ENCODE measurements around the gene SOX1.

SOX1 gene

DNA sequence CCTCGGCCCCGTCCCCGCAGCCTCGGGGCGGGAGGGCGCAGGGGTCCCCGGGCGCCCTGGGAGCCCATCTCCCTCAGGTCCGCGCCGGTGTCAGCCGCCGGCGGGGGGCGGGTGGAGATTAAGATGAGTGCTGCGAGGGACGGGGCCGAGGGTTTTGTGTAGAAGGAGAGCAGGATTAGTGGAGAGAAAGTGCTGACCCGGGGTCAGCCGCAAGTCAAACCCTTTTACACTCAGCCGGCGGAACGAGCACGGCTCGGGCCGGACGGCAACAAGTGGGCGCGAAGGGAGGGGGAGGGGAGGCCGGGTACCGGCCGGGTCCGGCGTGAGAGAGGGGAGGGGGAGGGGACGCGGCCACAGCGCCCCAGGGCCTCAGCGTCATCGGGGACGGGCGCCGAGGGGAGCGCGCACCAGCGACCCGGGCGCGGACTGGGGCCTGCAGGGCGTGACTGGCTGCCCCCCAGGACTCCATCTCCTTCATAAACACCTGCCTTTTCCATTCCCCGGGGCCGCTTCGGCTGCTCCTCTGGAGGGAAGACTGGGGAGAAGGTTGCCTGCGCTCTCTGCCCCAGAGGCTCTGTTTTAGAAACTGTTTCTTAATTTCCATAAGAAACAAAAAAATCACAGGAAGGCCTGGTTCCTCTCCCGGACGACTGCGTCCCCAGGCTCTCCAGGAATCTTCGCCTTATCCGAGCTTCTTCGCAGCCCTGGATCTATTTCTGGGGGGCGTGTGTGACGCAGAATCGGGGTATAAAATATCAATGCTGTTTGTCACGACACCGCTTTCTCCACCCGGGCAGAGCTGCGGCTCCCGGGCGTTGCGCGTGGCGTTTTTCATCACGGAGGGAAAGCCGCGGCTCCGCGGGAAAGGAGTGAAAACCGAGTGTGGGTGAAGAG is 6.5 kb downstream of the SOX1 start:
- DNase-seq: peak; percentile 9

DNA sequence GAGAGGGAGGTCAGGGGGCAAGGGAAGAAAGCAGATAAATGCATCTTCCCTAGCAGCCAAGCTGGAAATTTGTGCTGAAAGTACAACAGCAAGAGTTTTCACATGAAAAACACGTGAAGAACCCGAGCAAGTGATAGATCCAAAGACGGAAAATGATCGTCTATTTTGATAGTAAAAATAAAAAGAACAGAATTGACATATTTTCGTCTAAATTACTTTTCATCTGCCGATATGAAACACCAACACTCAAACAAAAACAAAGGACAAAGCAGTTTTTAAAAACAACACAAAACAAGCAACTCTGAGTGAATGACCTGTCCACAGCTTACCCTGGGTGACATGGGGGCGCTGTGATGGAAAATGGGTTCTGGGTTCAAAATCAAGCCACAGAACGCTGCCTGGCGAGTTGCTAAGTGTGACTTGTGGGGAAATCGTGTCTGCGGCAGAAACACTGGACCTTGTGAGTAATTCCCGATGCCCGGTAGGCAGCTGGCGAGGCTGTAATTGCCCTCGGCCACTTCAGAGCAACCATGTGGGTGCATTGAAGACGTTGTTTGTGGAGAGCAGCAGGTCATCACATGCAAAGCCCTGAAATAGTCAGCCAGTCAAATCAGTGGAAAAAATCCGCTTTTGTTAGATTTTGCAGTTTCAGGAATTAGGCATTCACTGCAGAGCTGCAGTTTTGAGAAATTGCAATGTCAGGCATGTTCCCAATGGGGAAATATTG is 7.4 kb downstream of the SOX1 start:
- DNase-seq: peak; percentile 3

DNA sequence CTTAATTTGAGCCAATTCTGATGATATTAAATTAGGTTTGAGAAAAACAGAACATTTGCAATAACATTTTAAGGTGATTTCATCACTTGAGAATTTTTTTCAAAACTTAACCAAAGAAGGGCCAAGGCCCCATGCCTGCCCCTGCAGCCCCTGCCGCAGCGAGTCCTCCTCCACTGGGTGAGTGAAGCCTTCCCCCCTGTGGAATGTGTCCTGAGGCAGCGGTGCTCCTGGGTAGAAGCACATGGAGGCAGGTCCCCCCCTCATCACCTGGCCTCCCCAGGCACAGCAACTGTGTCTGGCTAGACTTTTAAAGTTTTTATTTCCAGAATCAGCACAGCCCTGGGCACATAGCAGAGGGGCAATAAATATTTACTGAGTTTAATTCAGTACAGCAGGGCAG is 10.8 kb downstream of the SOX1 start:
- no peak for DNase-seq

DNA sequence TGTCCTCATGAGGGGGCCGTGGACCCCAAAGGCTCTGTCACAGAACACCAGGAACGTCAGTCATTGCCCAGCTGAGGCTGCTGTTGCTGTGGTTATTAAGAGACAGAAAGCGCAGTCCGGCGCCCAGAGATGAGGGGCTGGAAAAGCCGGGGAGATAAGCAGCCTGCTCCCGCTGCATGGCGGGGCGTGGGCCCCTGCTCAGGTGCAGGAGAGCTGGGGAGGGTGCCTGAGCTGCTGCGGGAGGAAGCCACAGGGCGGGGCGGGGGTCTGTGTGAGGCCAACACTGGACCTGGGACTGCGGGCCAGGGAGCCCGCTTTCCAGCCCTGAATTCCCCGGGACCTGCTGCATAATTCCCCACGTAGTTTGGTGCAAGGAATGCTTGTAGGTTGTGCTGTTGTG is 11.3 kb downstream of the SOX1 start:
- no peak for DNase-seq

DNA sequence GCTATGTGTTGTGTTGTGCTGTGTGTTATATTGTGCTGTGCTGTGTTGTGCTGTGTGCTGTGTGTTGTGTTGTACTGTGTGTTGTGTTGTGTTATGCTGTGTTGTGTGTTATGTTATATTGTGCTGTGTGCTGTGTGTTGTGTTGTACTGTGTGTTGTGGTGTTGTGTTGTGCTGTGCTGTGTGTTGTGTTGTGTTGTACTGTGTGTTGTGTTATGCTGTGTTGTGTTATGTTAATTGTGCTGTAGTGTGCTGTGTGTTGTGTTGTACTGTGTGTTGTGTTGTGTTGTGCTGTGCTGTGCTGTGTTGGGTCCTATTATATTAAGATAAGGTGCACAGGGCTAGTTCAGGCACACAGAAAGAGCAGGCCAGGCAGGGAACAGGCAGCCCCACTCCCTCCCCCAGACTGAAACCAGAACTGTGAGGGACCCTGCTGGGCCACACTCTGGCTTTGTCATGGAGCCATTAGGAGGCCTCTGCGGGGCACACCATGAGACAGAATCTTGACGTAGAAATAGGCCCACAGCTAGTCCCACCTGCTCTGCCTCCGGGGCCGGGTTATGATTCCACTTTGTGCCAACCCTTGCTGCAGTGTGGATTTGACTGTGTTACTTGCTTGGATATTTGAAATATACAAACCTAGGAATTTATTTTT is 12.1 kb downstream of the SOX1 start:
- DNase-seq: peak; percentile 19

DNA sequence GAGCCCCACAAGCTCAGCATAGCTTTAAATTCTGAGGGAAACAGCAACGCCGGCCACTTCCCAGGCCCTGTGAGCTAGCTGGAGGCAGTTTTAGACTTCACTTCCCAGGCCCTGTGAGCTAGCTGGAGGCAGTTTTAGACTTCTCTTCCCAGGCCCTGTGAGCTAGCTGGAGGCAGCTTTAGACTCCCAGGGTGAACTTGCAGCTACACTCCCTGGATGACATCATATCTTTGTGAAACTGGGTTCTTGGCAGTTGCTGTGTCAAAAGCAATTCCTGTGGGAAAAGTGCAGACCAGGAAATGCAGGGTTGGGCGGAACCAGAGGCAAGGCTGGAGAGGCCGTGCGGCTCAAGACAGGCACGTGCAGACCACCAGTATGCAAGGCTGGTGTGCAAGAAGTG is 12.7 kb downstream of the SOX1 start:
- DNase-seq: no peak

DNA sequence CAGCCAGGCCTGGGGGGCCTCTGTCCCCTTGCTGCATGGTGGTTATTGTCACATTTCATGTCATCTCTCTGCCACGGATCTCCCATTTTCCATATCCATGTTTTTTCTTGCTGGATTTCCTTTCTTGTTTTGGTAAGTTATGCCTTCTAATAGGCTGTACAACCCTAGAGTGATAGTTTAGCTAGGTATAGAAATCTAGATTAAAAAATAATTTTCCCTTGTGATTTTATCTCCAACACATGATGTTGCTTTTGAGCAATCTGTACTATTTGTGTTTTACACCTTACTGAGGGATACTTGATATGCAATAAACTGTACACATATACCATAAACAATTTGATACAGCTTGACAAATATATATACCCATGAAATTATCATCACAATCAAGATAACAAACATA is 17.0 kb downstream of the SOX1 start:
- DNase-seq: no peak

DNA sequence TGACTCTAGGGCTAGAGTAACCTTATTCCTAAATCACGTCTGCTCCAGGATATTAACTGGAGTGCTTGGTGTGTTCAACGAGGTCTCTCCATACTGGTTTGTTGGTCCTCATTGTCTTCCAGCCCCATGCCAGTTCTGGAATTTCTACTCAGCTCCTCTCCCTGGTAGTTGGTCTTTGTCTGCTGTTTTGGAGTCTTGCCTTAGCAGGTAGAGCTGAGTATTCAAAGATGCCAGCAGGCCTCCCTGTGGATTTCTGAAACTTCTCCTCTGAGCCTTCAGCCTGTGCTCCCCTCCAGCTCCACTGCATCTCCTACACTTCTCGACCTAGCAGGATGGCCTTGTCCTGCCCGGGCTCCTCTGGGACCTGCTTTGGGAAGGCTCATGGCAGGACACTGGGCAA is 25.5 kb downstream of the SOX1 start:
- DNase-seq: no peak

DNA sequence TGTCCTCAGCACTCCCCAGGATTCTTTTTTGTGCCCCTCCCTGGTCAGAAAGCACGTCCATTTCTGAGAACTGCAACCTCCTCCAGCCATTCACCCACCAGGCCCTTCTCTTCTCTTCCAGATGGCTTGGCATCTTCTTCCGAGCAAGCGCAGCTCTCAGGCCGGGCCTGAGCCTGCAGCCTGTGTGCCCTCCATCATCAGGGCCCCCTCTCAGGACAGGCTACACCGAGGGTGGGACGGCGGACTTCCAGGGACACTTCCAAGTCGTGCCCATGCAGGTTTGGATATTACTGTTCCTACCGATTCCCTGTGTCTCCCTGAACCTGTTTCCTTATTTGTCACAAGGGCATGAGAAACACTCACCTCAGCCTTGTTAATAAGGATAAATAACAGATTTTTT is 28.4 kb downstream of the SOX1 start:
- no peak for DNase-seq

DNA sequence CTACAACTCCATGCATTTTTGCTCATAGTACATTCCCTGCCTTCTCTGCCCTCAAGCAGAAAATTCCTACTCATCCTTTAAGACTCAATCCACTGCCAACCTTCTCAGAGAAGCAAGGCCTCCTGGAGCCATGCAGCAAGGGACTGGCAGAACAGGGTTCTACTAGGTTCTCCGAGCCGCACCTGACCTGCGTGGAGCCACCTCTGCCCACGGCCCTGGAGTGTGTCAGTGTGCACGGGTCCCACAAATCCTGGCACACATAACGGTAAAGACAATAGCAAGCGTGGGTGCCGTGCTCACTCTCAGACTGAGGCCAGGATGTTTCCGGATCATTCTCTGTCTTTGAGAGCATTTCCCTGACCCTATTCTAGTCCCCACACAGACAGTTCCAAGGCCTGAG is 30.0 kb downstream of the SOX1 start:
- DNase-seq: no peak

DNA sequence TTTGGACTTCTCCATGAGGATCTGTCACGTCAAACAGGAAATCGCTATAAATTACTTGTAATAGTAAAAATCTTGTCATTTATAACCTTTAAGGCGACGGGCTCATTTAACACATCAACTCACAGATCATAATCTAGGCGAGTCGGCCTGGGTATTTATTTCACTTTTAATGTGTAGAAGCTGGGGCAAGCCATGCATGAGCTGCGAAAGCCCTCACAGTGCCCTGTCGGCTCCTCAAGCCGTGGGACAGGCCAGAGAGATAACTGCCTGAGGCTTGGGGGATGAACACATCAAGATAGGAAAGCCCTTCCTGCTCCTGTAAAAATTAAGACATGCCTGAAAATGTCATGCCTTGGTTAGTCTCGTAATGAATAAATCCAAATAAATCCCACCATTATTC is 30.8 kb downstream of the SOX1 start:
- DNase-seq: no peak

DNA sequence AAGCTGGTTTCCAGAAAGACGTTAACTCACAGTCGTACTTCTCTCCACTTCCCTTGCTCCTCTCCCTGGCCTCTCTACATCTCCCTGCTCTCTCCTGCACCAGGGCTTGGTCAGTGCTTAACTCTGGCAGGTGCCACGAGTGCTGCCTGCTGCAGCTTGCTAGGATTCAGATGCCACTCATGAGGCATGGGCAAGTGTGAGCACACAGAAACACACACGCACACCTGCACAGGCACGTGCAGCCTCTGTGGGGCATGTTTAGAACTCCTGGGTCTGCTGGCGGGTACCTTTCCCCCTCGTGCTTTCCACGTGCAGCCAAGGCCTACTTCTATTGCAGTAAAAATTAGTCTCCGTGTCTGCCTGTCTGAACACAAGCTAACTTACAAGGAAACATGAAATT is 31.8 kb downstream of the SOX1 start:
- DNase-seq: no peak

DNA sequence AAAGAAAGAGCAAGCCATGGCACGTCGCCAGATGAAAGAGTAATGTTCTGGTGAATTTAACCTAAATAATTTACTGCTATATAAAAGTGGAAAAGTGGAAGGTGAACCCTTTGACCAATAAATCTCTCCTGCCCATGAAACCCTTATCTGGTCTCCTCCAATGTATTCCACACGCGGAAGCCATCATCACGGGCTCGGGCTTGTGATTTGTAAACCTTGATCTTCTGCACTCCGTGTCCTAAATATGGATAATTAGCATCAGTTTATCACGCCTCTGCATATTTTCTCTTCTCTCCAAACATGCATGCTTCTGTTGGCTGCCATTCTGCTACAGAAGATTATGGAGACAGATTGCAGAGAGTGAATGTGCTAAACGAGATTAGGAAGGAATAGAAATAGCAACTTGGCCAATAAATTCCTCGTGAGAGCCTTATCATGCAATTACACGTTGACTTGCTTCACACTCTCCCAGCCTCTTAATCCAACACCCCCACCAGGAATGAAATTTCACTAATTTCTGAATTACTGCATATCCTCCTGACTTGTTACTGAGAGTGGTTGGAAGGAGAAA is 34.5 kb downstream of the SOX1 start:
- DNase-seq: no peak

DNA sequence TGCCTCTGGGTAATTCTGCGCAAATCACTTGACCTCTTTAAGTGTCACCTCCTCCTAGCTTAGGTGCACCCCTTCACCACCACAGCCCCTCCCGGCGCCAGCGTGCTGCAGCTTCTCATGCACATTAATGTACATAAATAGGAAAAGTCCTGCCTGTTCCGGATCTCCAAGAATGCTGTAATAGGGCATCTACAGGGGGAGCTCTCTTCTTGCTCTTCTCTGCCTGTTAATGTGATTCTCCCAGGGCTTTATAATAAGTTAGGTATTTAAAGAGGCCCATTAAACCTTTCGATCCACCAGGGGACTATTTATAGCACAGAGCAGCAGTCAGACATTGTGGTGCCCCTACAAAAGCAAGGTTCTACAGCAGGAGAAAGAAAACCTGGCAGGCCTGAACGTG is 35.3 kb downstream of the SOX1 start:
- DNase-seq: peak; percentile 86

DNA sequence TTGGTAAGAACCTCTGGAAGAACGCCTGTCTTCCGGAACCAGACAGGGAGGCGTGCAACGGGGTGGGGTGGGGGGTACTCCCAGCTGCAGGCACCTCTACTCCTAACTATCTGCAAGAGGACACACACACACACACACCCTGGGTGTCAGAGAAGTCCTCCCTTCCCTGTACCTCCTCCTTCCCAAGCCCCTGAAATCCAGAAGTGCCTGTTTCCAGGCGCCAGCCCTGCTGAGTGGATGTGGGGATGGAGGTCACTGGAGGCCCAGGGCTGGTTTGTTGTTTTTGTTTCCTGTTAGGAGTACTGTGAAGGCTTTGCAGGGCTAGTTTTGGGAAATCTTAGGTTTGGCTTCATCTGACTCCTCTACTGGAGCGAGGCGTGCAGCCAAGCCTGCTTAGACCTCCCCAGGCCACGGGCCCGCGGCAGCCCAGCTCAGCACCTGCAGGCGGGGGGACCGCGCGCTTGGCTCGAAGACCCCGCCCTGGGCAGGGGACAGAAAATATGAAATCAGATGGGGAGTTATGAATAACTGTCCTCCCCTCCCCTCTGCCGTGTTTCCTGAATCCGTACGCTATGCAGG is 36.4 kb downstream of the SOX1 start:
- no peak for DNase-seq

DNA sequence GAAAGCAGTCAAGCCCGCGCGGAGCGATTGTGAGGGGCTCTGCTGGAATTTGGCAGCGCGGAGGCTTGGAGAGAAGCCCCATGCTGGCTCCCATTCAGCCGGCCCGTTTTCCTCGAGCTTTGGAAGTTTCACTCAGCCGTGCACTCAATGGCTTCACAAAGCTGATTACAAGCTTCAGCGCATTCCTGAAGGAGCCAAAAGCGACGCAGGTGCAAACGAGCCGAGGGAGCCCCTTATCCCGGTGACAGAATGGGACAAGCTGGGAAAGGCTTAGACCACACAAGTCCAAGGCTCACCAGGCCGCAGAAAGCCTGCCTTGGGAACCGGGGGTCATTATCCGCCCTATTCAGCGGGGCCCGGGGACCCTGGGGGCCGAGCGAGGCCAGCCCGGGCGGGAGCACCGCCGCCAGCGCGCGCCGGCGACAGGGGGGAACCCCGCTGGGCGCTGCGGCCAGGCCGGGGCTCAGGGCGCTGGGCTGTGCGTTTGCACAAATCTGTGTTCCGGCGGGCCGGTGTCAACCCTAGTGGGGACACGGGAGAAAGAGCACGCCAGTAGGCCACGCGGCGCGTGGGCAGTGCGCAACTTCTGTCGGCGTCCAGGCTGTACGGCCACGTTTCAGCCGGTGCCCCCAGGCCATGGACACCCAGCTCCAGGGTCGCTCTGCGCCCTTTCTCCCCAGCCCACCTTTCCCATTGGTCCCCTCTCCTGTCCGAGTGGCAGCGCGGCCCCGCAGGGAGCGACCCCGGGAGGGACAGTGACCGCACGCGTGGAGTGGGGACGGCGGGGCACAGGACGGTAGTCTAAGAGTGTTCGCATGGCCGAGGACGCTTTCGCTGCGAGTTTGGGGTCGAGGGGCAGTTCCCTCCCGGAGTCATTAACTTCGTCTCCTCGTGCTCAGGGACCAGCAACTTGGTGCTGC is 37.3 kb downstream of the SOX1 start:
- DNase-seq: no peak

DNA sequence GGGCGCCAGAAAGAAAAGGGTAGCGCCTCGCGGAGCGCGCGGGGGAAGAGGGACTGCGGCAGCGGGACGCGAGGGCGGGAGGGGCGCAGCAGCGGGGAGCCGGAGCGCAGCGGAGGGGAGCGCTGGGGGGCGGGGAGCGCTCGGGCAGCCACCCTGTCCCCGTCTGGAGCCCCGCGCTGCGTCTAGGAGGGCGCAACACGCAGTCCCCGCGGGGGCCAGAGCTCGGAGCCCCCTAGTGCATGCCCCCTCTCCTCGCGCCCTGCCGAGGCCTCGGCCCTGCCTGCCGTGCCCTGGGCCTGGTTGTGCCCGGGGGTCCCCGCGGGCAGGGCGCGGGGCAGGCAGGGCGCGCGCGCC is 37.9 kb downstream of the SOX1 start:
- DNase-seq: no peak

DNA sequence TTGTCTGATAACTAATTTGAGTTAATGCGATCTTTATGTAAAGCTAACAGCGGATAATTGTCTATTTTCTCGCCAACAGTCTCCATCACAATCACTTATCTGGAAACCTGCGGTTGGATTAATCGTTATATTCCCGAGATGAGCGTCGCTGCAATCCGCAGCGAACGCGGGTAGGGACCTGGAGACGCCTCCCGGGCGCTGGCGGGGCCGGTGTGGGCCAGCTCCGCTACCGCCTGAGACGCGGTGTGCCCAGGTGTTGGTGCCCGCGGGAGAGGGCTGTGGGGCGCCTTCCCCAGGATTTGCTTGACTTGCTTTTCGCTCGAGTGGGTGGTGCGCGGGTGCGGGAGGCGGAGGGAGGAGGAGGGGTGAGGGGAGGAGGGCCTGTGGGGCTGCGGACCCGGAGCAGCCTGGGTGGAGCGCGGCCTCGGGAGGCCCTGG is 38.3 kb downstream of the SOX1 start:
- no peak for DNase-seq

DNA sequence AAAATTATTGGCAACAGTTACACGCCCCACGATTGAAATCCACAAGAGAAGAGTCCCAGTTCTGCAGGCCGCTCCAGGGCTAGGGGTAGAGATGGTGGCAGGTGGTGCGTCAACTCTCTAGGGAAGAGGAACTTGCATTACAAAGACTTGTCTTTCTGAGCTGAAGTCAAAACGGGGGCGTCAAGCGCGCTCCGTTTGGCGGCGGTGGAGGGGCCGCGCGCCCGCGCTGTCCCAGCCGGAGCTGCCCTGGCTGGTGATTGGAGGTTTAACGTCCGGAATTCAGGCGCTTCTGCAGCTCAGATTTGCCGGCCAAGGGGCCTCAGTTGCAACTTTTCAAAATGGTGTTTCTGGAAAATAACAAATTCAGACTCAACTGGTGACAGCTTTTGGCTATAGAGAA is 38.9 kb downstream of the SOX1 start:
- DNase-seq: no peak

DNA sequence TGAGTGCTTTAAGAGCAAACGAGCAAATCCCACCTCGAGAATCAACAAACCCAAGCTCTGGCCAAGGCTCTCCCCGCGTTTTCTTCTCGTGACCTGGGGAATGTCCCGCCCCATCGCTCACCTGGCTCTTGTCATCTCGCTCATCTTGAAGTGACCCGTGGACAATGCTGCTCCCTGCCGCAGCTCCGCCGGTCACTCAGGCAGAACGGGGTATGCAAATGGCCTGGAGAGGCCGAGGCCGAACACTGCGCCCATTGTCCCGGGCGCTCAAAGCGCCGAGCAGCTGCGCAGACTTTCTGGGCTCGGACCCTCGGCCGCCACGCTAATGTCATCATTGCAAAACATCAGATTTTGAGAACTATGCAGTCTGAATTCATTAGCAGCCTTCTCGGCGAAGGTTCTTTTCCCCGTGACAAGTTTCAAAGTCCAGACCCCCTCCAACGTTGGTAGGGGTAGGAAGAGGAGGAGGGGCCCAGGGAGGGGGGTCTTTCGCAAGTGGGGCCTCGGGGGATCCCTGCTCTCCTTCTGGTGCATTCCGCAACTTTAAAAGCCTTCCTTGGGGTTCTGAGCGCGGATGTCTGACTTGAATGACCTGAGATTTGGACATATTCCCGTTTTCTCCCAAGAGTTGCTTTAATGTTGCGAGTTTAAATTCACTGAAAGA is 39.7 kb downstream of the SOX1 start:
- no peak for DNase-seq

DNA sequence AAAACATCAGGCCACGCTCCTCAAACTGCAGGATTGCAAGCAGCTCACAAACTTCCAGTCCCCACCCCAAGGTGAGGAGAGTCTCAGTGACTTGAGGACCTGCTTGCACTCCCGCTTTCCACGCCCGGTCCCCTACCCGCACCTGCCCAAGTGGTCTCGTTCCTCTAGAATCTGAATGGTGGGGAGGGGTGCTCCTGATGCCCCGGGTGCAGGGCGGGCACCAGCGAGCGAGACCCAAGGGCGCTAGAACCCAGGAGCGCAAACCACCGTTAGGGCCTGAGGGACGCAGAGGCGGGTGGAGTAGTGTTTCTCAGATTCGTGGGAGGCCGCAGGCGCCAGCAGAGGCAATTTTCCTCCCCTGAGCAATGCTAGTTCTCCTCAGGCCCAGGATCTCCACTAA is 40.3 kb downstream of the SOX1 start:
- DNase-seq: no peak

DNA sequence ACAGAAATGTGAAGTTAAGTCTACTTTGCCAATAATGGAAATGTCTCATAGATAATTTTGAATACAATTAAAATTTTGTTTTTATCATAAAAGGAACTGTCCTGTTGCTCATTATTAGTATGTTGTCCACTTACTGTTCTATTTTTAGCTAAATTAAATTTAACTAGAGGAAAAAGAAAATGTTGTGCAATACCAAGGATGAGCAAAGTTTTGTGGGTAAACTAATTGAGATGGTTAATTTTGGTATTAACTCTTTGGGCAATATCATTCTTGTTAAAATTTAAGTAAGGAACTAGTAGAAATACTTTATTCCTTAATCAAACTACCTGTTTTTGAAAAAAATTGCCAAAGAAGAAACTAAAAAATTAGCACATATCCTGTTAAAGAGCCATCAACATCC is 43.5 kb downstream of the SOX1 start:
- no peak for DNase-seq
